ENCODE data around the gene ATP6V1E1.
"Not testable (repeated sequence)": the region's sequence is repeated elsewhere in the genome, so short reads cannot be mapped to it uniquely, and the experiment has no call there.

GRCh38 chr22:17566016-17566687, 62.4 kb downstream of the ATP6V1E1 start:
- TF ChIP-seq CTCF (IDR thresholded peaks at IDR 0.05); EP300 (IDR thresholded peaks at IDR 0.05); POLR2A (IDR thresholded peaks at IDR 0.05; ENCODE audit: low read depth): not testable (repeated sequence)

Measured in esophagus muscularis mucosa (tissue), 4 donors.